Neuronal stem cell (in vitro differentiated cells): ENCODE results near the gene SFMBT1.

ENCODE experiments used
- DNase-seq: peaks from one replicate; pipeline ENCODE4 v3.0.0-alpha.2; 2013; ENCODE audit warnings: low spot score
- H2AFZ ChIP-seq: one replicate; pipeline ENCODE4 v1.6.1; 2013; ENCODE audit warnings: mild to moderate bottlenecking, low read length, inconsistent platforms
- H2AK5ac ChIP-seq: 2 replicates; pipeline ENCODE4 v1.6.1; 2013; ENCODE audit warnings: low read depth, mild to moderate bottlenecking, inconsistent platforms, low read length, moderate library complexity, mixed read lengths
- H2BK120ac ChIP-seq: 2 replicates; pipeline ENCODE4 v1.6.1; 2013; ENCODE audit warnings: low read depth, mild to moderate bottlenecking, inconsistent platforms, low read length, moderate library complexity, mixed read lengths
- H2BK12ac ChIP-seq: one replicate; pipeline ENCODE4 v1.6.1; 2013; ENCODE audit warnings: low read length, inconsistent platforms
- H2BK15ac ChIP-seq: 2 replicates; pipeline ENCODE4 v1.6.1; 2013; ENCODE audit warnings: mild to moderate bottlenecking, low read length, inconsistent platforms, mixed read lengths
- H2BK5ac ChIP-seq: one replicate; pipeline ENCODE4 v1.6.1; 2013; ENCODE audit warnings: inconsistent platforms, mild to moderate bottlenecking, low read length, moderate library complexity
- H3K14ac ChIP-seq: one replicate; pipeline ENCODE4 v1.6.1; 2013; ENCODE audit warnings: low read length, inconsistent platforms
- H3K18ac ChIP-seq: 2 replicates; pipeline ENCODE4 v1.6.1; 2013; ENCODE audit warnings: low read length, inconsistent platforms
- H3K23ac ChIP-seq: 2 replicates; pipeline ENCODE4 v1.6.1; 2013; ENCODE audit warnings: low read depth, mild to moderate bottlenecking, mixed read lengths, low read length, inconsistent platforms; ENCODE audit not compliant: poor library complexity
- H3K27ac ChIP-seq: replicated peaks from 3 replicates; pipeline ENCODE4 v1.5.1; 2013; ENCODE audit warnings: low read length, inconsistent platforms
- H3K27me3 ChIP-seq, 3 experiments: 2 replicates each; pipeline ENCODE4 v1.6.1; 2013; ENCODE audit warnings: low read length in 3 of 3, mild to moderate bottlenecking in 2 of 3, inconsistent platforms in 1 of 3, low read depth in 1 of 3, mixed read lengths in 1 of 3, moderate library complexity in 1 of 3; ENCODE audit not compliant: control insufficient read depth in 3 of 3, insufficient read depth in 3 of 3
- H3K36me3 ChIP-seq, 2 donors: replicated peaks in 1 of 2; 2 replicates each; pipeline ENCODE4 v1.6.1; 2013; ENCODE audit warnings: low read length in 2 of 2; ENCODE audit not compliant: control insufficient read depth in 2 of 2, insufficient read depth in 2 of 2
- H3K4ac ChIP-seq: 2 replicates; pipeline ENCODE4 v1.6.1; 2013; ENCODE audit warnings: inconsistent platforms, mild to moderate bottlenecking, low read length, moderate library complexity
- H3K4me1 ChIP-seq, 2 donors: 1 replicate in 1 of 2; 2 replicates in 1 of 2; pipeline ENCODE4 v1.6.1; 2013; ENCODE audit warnings: low read length in 2 of 2, low read depth in 1 of 2; ENCODE audit not compliant: control insufficient read depth in 2 of 2, insufficient read depth in 1 of 2
- H3K4me2 ChIP-seq: one replicate; pipeline ENCODE4 v1.6.1; 2013; ENCODE audit warnings: mild to moderate bottlenecking, low read length, inconsistent platforms; ENCODE audit not compliant: insufficient read depth, poor library complexity, severe bottlenecking
- H3K4me3 ChIP-seq, 2 donors: 2 replicates each; pipeline ENCODE4 v1.5.1; 2013; ENCODE audit warnings: low read length in 2 of 2, mild to moderate bottlenecking in 2 of 2, inconsistent platforms in 1 of 2, moderate library complexity in 1 of 2
- H3K79me1 ChIP-seq: one replicate; pipeline ENCODE4 v1.6.1; 2013; ENCODE audit warnings: low read depth, mild to moderate bottlenecking, inconsistent platforms, low read length, moderate library complexity
- H3K9ac ChIP-seq: one replicate; pipeline ENCODE4 v1.6.1; 2013; ENCODE audit warnings: mild to moderate bottlenecking, low read depth, low read length, inconsistent platforms; ENCODE audit not compliant: poor library complexity
- H3K9me3 ChIP-seq, 2 donors: replicated peaks in 1 of 2; 2 replicates each; pipeline versions ENCODE3 to v1.6.1; 2013; ENCODE audit warnings: low read length in 2 of 2, mild to moderate bottlenecking in 2 of 2, inconsistent platforms in 1 of 2, low read depth in 1 of 2, mixed read lengths in 1 of 2, moderate library complexity in 1 of 2; ENCODE audit not compliant: control insufficient read depth in 2 of 2, insufficient read depth in 1 of 2
- H4K8ac ChIP-seq: one replicate; pipeline ENCODE4 v1.6.1; 2013; ENCODE audit warnings: low read depth, mild to moderate bottlenecking, inconsistent platforms, low read length, moderate library complexity
- H4K91ac ChIP-seq: one replicate; pipeline ENCODE4 v1.6.1; 2013; ENCODE audit warnings: low read length, low read depth, mild to moderate bottlenecking, inconsistent platforms; ENCODE audit not compliant: poor library complexity
- WGBS, 2 donors: extraction: QIAGEN DNeasy Blood & Tissue Kit; methylation state at CpG; one replicate each; pipeline ENCODE4 v1.1.7; 2013; ENCODE audit warnings: missing lambda C conversion rate in 2 of 2, mixed read lengths in 1 of 2; ENCODE audit not compliant: insufficient read length in 2 of 2, insufficient replicate concordance in 1 of 2; ENCODE audit errors: extremely low coverage in 2 of 2; 5-methylcytosine and 5-hydroxymethylcytosine counted together

SFMBT1 gene

GRCh38 chr3:52931889-52932288 is 114.0 kb downstream of the SFMBT1 start:
- Histone ChIP-seq H2BK5ac (no peak overlapping the region), H2BK15ac (no peak overlapping the region), H2AFZ (no peak overlapping the region), H3K36me3 (peaks cover 3 to 56% of the 10 kb centered on the region in 2 donors), H3K14ac (no peak overlapping the region), H3K27me3 (no peaks in the 10 kb centered on the region), H2BK12ac (no peak overlapping the region), H2AK5ac (no peak overlapping the region), H3K4me1 (no peaks in the 10 kb centered on the region), H4K8ac (no peak overlapping the region), H3K4ac (no peak overlapping the region), H3K23ac (no peak overlapping the region), H3K79me1 (no peaks in the 10 kb centered on the region), H2BK120ac (no peak overlapping the region), H3K27ac (no peak overlapping the region), H3K9me3 (no peaks in the 10 kb centered on the region), H3K9ac (no peak overlapping the region), H4K91ac (no peak overlapping the region), H3K4me3 (no peak overlapping the region), H3K18ac (no peak overlapping the region), H3K4me2 (no peak overlapping the region)
- no peak for DNase-seq
- WGBS, 2 donors = no CpG with 5 or more reads among the region's 2 CpGs

- H3K4me1 ChIP-seq = no peaks in the 10 kb centered on the region
- H3K79me1 ChIP-seq = no peaks in the 10 kb centered on the region
- H3K36me3 ChIP-seq = peaks cover 3 to 59% of the 10 kb centered on the region in 2 donors
- no peak overlapping the region for H4K8ac ChIP-seq
- H2BK5ac ChIP-seq = no peak overlapping the region
- H2BK15ac ChIP-seq = no peak overlapping the region
- no peak overlapping the region for H2BK120ac ChIP-seq
- no peak overlapping the region for H3K9ac ChIP-seq
- no peak overlapping the region for H3K23ac ChIP-seq
- H3K4me3 ChIP-seq = no peak overlapping the region
- no peak overlapping the region for H2AK5ac ChIP-seq
- no peak overlapping the region for H4K91ac ChIP-seq
- H3K18ac ChIP-seq = no peak overlapping the region
- no peak for DNase-seq
- H3K4ac ChIP-seq = no peak overlapping the region
- no peak overlapping the region for H3K27ac ChIP-seq
- no peaks in the 10 kb centered on the region for H3K9me3 ChIP-seq
- no peak overlapping the region for H3K4me2 ChIP-seq
- no CpG with 5 or more reads among the region's 6 CpGs for WGBS, 2 donors
- H2AFZ ChIP-seq = no peak overlapping the region
- H3K27me3 ChIP-seq = no peaks in the 10 kb centered on the region
- no peak overlapping the region for H2BK12ac ChIP-seq
- no peak overlapping the region for H3K14ac ChIP-seq
Observed at GRCh38 chr3:52931328-52931727, 114.5 kb downstream of the SFMBT1 start.

- Histone ChIP-seq H2BK12ac (no peak overlapping the region), H4K91ac (no peak overlapping the region), H3K14ac (no peak overlapping the region), H3K9me3 (no peaks in the 10 kb centered on the region), H3K4me1 (no peaks in the 10 kb centered on the region), H2BK5ac (no peak overlapping the region), H3K23ac (no peak overlapping the region), H2AFZ (no peak overlapping the region), H4K8ac (no peak overlapping the region), H3K4ac (no peak overlapping the region), H3K9ac (no peak overlapping the region), H2BK120ac (no peak overlapping the region), H2BK15ac (no peak overlapping the region), H3K79me1 (no peaks in the 10 kb centered on the region), H3K36me3 (peaks cover 3 to 63% of the 10 kb centered on the region in 2 donors), H3K27ac (no peak overlapping the region), H2AK5ac (no peak overlapping the region), H3K18ac (no peak overlapping the region), H3K27me3 (no peaks in the 10 kb centered on the region), H3K4me3 (no peak overlapping the region), H3K4me2 (no peak overlapping the region)
- DNase-seq = no peak
- WGBS, 2 donors = no CpG with 5 or more reads among the region's 3 CpGs
Observed at GRCh38 chr3:52930748-52931147, 115.1 kb downstream of the SFMBT1 start.

- no peak overlapping the region for H4K8ac ChIP-seq
- no peaks in the 10 kb centered on the region for H3K27me3 ChIP-seq
- no peak overlapping the region for H2BK120ac ChIP-seq
- no peak overlapping the region for H3K23ac ChIP-seq
- no peak overlapping the region for H2BK12ac ChIP-seq
- no peaks in the 10 kb centered on the region for H3K79me1 ChIP-seq
- no peaks in the 10 kb centered on the region for H3K9me3 ChIP-seq
- H3K9ac ChIP-seq = no peak overlapping the region
- no peaks in the 10 kb centered on the region for H3K4me1 ChIP-seq
- no peak overlapping the region for H2AFZ ChIP-seq
- no peak overlapping the region for H4K91ac ChIP-seq
- no peak for DNase-seq
- no peak overlapping the region for H3K4ac ChIP-seq
- H3K4me3 ChIP-seq = no peak overlapping the region
- H3K4me2 ChIP-seq = no peak overlapping the region
- H3K14ac ChIP-seq = no peak overlapping the region
- no peak overlapping the region for H2AK5ac ChIP-seq
- H2BK5ac ChIP-seq = no peak overlapping the region
- H3K27ac ChIP-seq = no peak overlapping the region
- H3K36me3 ChIP-seq = peaks cover 0 to 83% of the 10 kb centered on the region in 2 donors
- no peak overlapping the region for H3K18ac ChIP-seq
- H2BK15ac ChIP-seq = no peak overlapping the region
- no CpG with 5 or more reads among the region's 2 CpGs for WGBS, 2 donors
Observed at GRCh38 chr3:52926554-52926953, 119.3 kb downstream of the SFMBT1 start.
